OCI-LY7 (cell line): ENCODE measurements around the gene SLC16A12. TPM values are rescaled to one million over a fixed set of nuclear protein-coding genes. Genes with fewer than 3 reads are reported as not detected.

Experiments used
- BruUV-seq: library from RNA; stranded (reverse); fragments of 400-500 nt; replicated peaks from 2 replicates; lab custom pipeline; 2021; lab: Mats Ljungman, UMichigan
- CTCF ChIA-PET: fragments of 300-600 bp; sonication (Branson Sonifier 250); formaldehyde crosslinking; loops from one replicate; lab custom pipeline; 2022; ENCODE audit warnings: antibody characterized with exemption; ENCODE audit not compliant: unreplicated experiment; lab: Charles Lee
- POLR2A ChIA-PET: fragments of 300-600 bp; sonication (Branson Sonifier 250); formaldehyde crosslinking; loops from one replicate; lab custom pipeline; 2022; ENCODE audit warnings: antibody characterized with exemption; lab: Charles Lee
- DNase-seq: peaks from one replicate; pipeline ENCODE4 v3.0.0-alpha.2; 2015; ENCODE audit warnings: low spot score
- H2AFZ ChIP-seq: fragments of 200-600 bp; sonication (generic), shearing (Covaris generic); 2 replicates; pipeline ENCODE4 v1.6.1; 2014; ENCODE audit warnings: mild to moderate bottlenecking, antibody characterized with exemption, low read length, moderate library complexity
- H3K27ac ChIP-seq: fragments of 200-600 bp; sonication (generic); 2 replicates; pipeline ENCODE4 v1.5.1; 2014; ENCODE audit warnings: mixed run types, low read depth, mild to moderate bottlenecking, moderate library complexity, low read length, inconsistent platforms; ENCODE audit not compliant: poor library complexity, severe bottlenecking
- H3K36me3 ChIP-seq: fragments of 200-600 bp; sonication (generic); 2 replicates; pipeline ENCODE4 v1.6.1; 2014; ENCODE audit warnings: mild to moderate bottlenecking, antibody characterized with exemption, low read length, moderate library complexity, mixed read lengths; ENCODE audit not compliant: insufficient read depth
- H3K4me1 ChIP-seq: fragments of 200-600 bp; sonication (generic); 2 replicates; pipeline ENCODE4 v1.5.1; 2014; ENCODE audit warnings: mild to moderate bottlenecking, low read length; ENCODE audit not compliant: insufficient read depth, poor library complexity, severe bottlenecking
- H3K4me2 ChIP-seq: fragments of 200-600 bp; sonication (generic); 2 replicates; pipeline ENCODE4 v1.6.1; 2014; ENCODE audit warnings: mild to moderate bottlenecking, low read length
- H3K4me3 ChIP-seq: fragments of 200-600 bp; sonication (generic); 2 replicates; pipeline ENCODE4 v1.5.1; 2014; ENCODE audit warnings: mild to moderate bottlenecking, low read depth, low read length; ENCODE audit not compliant: poor library complexity, severe bottlenecking
- H3K79me2 ChIP-seq: fragments of 200-600 bp; sonication (generic); 2 replicates; pipeline ENCODE4 v1.6.1; 2016; ENCODE audit warnings: low read depth, mild to moderate bottlenecking, low read length, moderate library complexity, mixed read lengths; ENCODE audit not compliant: insufficient read depth
- H3K9me2 ChIP-seq: fragments of 200-600 bp; sonication (generic); 2 replicates; pipeline ENCODE4 v1.6.1; 2016; ENCODE audit warnings: mild to moderate bottlenecking, low read length, mixed read lengths; ENCODE audit not compliant: insufficient read depth
- H3K9me3 ChIP-seq: fragments of 200-600 bp; sonication (generic); 2 replicates; pipeline ENCODE4 v1.6.1; 2014; ENCODE audit warnings: mild to moderate bottlenecking, mixed run types, low read length, mixed read lengths
- H4K20me1 ChIP-seq: fragments of 200-600 bp; sonication (generic); 2 replicates; pipeline ENCODE4 v1.6.1; 2014; ENCODE audit warnings: mild to moderate bottlenecking, antibody characterized with exemption, low read length, moderate library complexity, mixed read lengths; ENCODE audit not compliant: insufficient read depth
- EZH2phosphoT487 ChIP-seq: fragments of 200-600 bp; sonication (generic); IDR thresholded peaks from 2 replicates; pipeline ENCODE4 v1.6.1; 2018; ENCODE audit warnings: low read depth, borderline replicate concordance, mild to moderate bottlenecking, mixed run types, antibody characterized with exemption, low read length, moderate library complexity, mixed read lengths
- intact Hi-C: fragments of 100-400 bp; cut with micrococcal nuclease; formaldehyde crosslinking; loops from one replicate; pipeline ENCODE4 v1.10.0; 2022; ENCODE audit not compliant: unreplicated experiment
- total RNA-seq, 2 experiments: library from RNA; depleted of rRNA in 1 of 2; stranded (reverse); fragments of >200 nt in 1 of 2; shearing (Covaris generic) in 1 of 2; gene quantifications; 2 replicates each; pipeline ENCODE4 v1.2.3, GENCODE V29; 2014 to 2022
- TF ChIP-seq, protein P1 (sequence below): fragments of 200-600 bp; sonication (generic); conservative IDR thresholded peaks from 2 replicates; pipeline ENCODE4 v1.5.1; 2014; ENCODE audit warnings: mild to moderate bottlenecking, antibody characterized with exemption, low read length, moderate library complexity, mixed read lengths

Gene SLC16A12
- total RNA-seq, 2 experiments from 2014 or later, result not detected

- ChIA-PET POLR2A (interaction anchor here (0.6 kb wide), 2 partner anchors 33 to 1584 kb away, joined by 3 read pairs; no protein-coding TSS in a partner anchor), CTCF (no interaction called here)
- Histone ChIP-seq H2AFZ (no peak overlapping the region), H3K4me1 (no peaks in the 10 kb centered on the region), H3K27ac (no peak overlapping the region), H3K36me3 (no peaks in the 10 kb centered on the region), H3K4me3 (no peak overlapping the region), H3K9me2 (no peaks in the 10 kb centered on the region), H4K20me1 (no peaks in the 10 kb centered on the region), H3K4me2 (no peak overlapping the region), H3K79me2 (no peaks in the 10 kb centered on the region), H3K9me3 (no peaks in the 10 kb centered on the region)
- BruUV-seq, result no TSS peak
- intact Hi-C loops, result no loop called here
- no peak for TF ChIP-seq EZH2phosphoT487
- TF ChIP-seq, protein P1, sequence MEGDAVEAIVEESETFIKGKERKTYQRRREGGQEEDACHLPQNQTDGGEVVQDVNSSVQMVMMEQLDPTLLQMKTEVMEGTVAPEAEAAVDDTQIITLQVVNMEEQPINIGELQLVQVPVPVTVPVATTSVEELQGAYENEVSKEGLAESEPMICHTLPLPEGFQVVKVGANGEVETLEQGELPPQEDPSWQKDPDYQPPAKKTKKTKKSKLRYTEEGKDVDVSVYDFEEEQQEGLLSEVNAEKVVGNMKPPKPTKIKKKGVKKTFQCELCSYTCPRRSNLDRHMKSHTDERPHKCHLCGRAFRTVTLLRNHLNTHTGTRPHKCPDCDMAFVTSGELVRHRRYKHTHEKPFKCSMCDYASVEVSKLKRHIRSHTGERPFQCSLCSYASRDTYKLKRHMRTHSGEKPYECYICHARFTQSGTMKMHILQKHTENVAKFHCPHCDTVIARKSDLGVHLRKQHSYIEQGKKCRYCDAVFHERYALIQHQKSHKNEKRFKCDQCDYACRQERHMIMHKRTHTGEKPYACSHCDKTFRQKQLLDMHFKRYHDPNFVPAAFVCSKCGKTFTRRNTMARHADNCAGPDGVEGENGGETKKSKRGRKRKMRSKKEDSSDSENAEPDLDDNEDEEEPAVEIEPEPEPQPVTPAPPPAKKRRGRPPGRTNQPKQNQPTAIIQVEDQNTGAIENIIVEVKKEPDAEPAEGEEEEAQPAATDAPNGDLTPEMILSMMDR, result no peak
- DNase-seq, result no peak
Measured at GRCh38 chr10:89490596-89491335, 44.6 kb downstream of the SLC16A12 start.

- Histone ChIP-seq H3K9me2 (no peaks in the 10 kb centered on the region), H2AFZ (no peak overlapping the region), H3K4me3 (no peak overlapping the region), H3K4me1 (no peaks in the 10 kb centered on the region), H3K27ac (no peak overlapping the region), H3K79me2 (no peaks in the 10 kb centered on the region), H4K20me1 (no peaks in the 10 kb centered on the region), H3K4me2 (no peak overlapping the region), H3K36me3 (no peaks in the 10 kb centered on the region), H3K9me3 (no peaks in the 10 kb centered on the region)
- intact Hi-C loops, result no loop called here
- no peak for DNase-seq
- ChIA-PET CTCF (no interaction called here), POLR2A (interaction anchor here (0.6 kb wide), 2 partner anchors 36 to 83 kb away, joined by 3 read pairs; no protein-coding TSS in a partner anchor)
- BruUV-seq, result no TSS peak
- TF ChIP-seq, protein P1, result no peak
- no peak for TF ChIP-seq EZH2phosphoT487
Measured at GRCh38 chr10:89482256-89482655, 53.1 kb downstream of the SLC16A12 start.

GRCh38 chr10:89481662-89482061 lies 53.7 kb downstream of the SLC16A12 start:
- Histone ChIP-seq H3K9me2 (no peaks in the 10 kb centered on the region), H3K79me2 (no peaks in the 10 kb centered on the region), H3K4me2 (no peak overlapping the region), H2AFZ (no peak overlapping the region), H3K27ac (no peak overlapping the region), H3K4me3 (no peak overlapping the region), H3K4me1 (no peaks in the 10 kb centered on the region), H3K9me3 (no peaks in the 10 kb centered on the region), H3K36me3 (no peaks in the 10 kb centered on the region), H4K20me1 (no peaks in the 10 kb centered on the region)
- POLR2A ChIA-PET, result interaction anchor here (0.7 kb wide), 1 partner anchor 294 kb away, joined by 3 read pairs; no protein-coding TSS in a partner anchor
- DNase-seq, result no peak
- no TSS peak for BruUV-seq
- intact Hi-C loops, result no loop called here
- CTCF ChIA-PET, result no interaction called here
- TF ChIP-seq, protein P1, result no peak
- TF ChIP-seq EZH2phosphoT487, result no peak
